Vagina (tissue), 2 donors: ENCODE measurements around the gene PCSK1.

Experiments
- CTCF ChIP-seq, 3 experiments: fragments of 450-650 bp in 2 of 3; fragments of 200-600 bp in 1 of 3; sonication (generic) in 1 of 3; IDR thresholded peaks; one replicate each; pipeline ENCODE4 v1.5.1; 2017 to 2019; ENCODE audit warnings: antibody characterized with exemption in 3 of 3, mild to moderate bottlenecking in 2 of 3, moderate library complexity in 2 of 3
- POLR2A ChIP-seq, 2 donors: fragments of 450-650 bp; IDR thresholded peaks; one replicate each; pipeline ENCODE4 v1.6.1; 2017; ENCODE audit warnings: antibody characterized with exemption in 2 of 2, mild to moderate bottlenecking in 2 of 2, moderate library complexity in 2 of 2
- POLR2AphosphoS5 ChIP-seq, 2 donors: sonication (generic); formaldehyde crosslinking; IDR thresholded peaks; one replicate each; pipeline ENCODE4 v1.9.0; 2017; ENCODE audit warnings: antibody characterized with exemption in 2 of 2, mild to moderate bottlenecking in 2 of 2, low read depth in 1 of 2; ENCODE audit not compliant: insufficient read depth in 1 of 2

GRCh38 chr5:96391921-96392320 is 41.1 kb downstream of the PCSK1 start:
- TF ChIP-seq CTCF (IDR thresholded peaks at IDR 0.05) (no peak), POLR2A (IDR thresholded peaks at IDR 0.05) (no peak), POLR2AphosphoS5 (IDR thresholded peaks at IDR 0.05; ENCODE audit: insufficient read depth in 1 of 2, low read depth in 1 of 2) (no peak)
